ENCODE data around the gene NGB. TPM values are rescaled to one million over a fixed set of nuclear protein-coding genes. Genes with fewer than 3 reads are reported as not detected.

NGB gene
- polyA plus RNA-seq, 1 donor: not detected

DNA sequence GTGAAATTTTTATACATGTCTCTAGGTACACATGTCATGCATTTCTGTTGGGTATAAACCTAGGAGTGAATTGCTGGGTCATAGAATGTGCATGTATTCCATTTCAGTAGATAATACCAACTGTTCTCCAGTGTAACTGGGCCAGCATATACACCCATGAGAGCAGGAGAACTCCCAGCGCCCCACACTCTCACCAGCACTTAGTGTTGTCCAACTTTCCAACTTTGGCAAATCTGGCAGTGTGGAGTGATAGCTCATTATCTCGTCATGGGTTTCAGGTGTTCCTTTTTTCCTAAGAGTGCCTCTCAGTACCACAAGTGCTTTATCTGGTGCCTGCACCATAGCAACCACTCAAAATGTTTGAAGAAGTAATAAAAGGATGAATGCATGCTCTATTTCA is 40.1 kb downstream of the NGB start:
- DNase-seq: no peak

DNA sequence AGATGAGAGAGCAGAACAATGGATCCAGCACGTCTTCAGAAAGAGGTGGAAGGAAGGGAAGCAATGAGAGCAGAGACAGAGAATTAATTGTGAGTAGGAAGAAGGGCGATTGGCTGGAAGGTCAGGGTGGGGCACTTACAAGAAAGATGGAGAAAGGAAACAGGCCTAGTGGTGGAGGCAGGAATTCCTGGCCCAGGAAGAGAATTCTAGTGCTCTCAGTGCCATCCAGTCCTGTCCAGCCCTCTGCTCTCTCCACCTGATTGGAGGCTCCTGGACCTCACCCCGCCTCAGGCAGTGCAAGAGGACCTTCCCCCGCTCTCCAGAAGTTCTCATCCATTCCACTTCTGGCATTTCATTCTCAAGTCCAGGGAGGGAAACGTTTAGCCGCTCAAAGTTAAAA is 43.0 kb downstream of the NGB start:
- no peak for DNase-seq

DNA sequence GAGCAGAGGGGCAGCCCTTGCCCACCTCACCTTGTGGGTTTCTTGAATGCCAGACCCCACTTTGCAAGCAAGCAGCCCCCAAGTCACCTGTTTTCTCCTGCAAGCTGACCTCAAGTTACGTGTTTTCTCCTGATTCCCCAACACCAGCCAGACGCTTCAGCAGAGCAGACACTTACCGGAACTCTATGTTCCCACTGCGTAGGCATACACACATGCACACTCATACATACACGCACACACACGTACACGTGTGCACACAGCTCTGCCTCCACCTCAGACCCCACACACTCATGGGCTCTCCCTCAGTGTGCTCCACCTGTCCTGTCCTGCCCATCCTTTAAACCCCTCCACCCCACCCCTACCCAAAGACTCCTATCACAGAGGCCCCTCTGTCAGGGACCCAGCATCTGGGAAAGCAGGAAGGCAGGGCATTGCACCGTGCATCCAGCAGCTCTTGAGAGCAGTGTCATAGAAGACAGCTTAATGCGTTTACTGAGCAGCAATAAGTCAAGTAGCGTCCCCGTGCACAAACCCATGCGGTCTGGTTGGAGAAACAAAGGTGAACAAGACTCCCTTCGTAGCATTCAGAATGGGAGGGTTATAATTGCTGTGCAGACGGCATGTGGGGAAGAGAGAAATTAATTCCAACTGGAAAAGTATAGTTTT is 45.0 kb downstream of the NGB start:
- no peak for DNase-seq

DNA sequence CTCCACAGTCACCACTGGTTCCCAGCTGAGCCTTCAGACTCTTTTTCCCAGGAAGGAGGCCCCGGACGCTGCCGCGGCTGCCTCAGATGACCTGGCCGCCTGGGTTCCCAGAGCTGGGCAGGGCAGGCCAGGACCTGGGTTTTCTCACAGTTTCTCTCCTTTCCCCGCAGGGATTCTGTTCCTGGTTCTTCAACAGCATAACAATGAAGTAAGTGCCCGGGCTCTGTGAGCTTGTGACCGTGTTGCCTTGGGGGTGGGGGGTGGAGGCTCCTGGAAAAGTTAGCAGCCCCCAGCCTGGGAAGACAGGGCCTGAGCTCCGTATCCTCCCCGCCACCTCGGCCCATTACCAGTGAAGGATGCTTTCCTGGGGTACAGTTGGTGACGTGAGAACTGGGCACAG is 45.8 kb downstream of the NGB start:
- DNase-seq: no peak

DNA sequence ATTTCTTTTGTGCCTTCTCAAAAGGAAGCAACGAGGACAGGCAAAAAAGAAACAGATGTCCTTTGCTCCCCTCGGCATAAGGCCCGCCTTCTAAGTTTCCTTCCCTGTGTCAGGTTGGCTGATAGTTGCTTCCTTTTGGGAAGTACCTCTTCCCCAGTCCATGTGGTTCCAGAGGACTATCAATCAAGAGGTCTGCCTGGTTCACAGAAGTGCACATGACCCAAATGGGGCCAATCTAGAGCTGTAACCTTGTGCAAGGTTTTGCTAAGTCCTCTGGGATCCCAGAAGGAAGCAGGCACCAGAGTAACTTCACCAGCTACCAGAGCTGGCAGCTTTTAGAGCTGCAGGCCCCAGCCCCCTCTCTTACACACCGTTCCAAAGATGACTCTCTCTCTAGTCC is 46.8 kb downstream of the NGB start:
- DNase-seq: no peak

DNA sequence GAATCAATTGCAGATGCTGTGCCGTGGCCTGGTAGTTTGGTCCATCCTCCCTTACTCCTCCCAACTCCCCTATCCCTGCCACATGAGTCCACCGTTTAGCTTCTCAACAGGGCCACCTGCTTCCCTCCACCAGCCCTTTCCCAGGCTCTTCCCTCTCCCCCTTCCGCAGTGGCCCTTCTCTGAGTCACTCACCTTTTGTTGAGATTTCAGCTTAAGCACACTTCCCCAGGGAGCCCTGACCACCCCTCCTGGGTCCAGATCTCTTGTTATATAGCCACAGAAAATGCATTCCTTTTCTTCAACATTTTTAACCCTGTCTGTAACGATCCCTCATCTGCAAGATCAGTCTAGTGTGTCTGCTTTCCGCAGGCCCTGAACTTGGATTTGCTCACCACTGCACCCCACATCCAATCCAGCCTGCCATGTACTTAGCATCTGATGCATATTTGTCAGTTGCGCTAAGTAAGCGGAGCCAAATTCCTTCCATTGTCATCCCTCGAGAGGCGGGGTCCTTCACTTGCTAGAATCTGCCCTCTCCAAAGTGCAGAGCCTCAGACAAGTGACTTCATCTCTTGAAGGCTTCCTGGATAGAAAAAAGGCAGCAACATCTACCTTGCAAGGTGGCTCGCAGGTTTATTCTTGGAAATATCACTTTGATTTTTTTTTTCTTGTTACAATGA is 48.3 kb downstream of the NGB start:
- DNase-seq: no peak

DNA sequence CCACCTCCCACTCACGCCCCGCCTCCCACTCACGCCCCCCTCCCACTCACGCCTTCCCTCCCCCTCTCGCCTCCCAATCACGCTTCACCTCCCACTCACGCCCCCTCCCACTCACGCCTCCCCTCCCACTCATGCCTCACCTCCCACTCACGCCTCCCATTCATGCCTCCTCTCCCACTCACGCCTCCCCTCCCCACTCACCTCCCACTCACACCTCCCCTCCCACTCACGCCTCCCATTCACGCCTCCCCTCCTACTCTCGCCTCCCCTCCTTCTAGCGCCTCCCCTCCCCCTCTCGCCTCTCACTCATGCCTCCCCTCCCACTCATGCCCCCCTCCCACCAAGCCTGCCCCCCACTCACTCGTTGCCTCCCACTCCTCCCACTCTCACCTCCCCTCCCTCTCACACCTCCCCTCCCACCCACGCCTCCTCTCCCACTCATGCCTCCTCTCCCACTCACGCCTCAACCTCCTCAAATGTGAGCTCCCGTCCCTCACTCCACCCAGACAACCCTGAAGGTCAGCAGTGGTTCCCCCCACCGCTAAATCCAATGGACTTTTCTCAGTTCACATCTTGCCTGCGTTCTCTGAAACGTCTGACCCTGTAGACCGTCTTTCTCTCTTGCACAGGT is 49.6 kb downstream of the NGB start:
- no peak for DNase-seq

DNA sequence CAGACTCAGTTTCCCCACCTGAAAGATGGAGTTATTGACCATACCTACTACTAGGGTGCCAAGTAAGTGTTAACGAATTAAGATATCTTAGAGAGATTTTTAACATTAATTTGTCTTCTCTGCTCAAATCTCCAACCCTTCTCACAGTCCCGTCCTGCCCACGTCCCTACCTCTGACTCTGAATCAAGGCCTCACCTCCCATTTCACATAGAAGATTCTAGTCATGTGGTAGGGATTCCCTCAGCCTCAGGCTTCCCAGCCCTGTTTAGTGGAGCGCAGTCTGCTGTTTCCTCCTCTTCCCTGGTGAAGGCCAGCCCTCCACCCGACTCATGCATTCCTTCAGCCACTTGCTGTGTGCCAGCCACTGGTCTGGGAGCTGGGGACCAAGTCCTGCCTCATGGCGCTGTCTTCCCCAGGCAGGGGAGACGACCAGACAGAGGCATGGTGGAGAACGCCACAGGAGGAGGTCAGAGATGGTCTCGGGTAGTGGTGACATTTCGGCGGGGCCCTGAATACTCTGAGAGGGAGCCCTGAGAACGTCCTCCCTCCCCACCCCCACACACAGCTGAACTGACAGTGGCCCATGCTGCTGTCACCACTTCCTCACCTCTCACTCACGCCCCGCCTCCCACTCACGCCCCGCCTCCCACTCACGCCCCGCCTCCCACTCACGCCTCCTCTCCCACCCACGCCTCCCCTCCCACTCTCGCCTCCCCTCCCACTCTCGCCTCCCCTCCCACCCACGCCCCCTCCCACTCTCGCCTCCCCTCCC is 50.6 kb downstream of the NGB start:
- DNase-seq: no peak

DNA sequence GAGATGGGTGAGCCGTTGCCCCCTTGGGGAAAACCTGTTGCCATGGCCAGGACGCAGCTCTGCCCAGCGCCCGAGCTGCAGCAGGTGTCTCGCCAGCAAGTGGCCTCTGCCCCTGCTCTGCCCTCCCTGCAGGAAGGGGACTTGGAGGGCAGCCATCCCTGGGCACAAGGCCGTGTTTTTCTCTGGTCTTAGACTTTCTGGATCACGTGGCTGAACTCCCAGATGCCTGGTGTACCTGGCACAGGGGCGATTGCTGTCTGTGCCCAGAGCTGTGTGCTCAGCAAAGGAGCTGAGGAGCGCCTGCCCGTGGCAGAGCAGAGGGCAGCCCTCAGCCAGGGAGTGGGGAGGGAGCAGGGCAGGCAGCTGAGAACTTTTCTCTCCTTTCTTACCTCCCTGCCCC is 51.4 kb downstream of the NGB start:
- no peak for DNase-seq

DNA sequence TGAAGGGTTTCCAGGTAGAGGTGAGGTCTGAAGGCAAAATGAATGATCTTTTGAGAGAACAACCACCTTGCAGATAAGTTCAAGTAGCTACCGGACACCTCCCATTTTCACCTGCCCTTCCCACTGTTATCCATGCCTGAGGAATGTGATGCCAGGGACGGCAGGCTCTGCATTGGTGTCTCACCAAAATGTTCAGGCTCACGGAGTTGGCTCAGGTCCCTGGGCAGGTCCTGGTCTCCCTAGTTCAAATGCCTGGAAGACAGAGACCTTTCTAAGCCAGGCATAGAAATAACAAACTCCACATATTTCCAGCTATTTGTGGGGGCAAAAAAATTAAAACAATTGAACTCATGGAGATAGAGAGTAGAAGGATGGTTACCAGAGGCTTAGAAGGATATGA is 53.5 kb downstream of the NGB start:
- no peak for DNase-seq

Other genes starting within 250 kb of the NGB start
- 42.3 TPM for gene IRF2BPL, start 242.5 kb downstream of the NGB start, polyA plus RNA-seq (ENCODE audit: insufficient read length)
- 27.9 TPM for gene CIPC, start 172.9 kb downstream of the NGB start, polyA plus RNA-seq (ENCODE audit: insufficient read length)
- gene ZDHHC22, start 129.4 kb downstream of the NGB start, polyA plus RNA-seq (ENCODE audit: insufficient read length): 0.57 TPM
- 2.8 TPM for gene TMEM63C, start 89.4 kb downstream of the NGB start, polyA plus RNA-seq (ENCODE audit: insufficient read length)
- gene POMT2, start 49.7 kb upstream of the NGB start, polyA plus RNA-seq (ENCODE audit: insufficient read length): 59.7 TPM
- gene GSTZ1, start 49.8 kb upstream of the NGB start, polyA plus RNA-seq (ENCODE audit: insufficient read length): 30.7 TPM
- gene TMED8, start 105.9 kb upstream of the NGB start, polyA plus RNA-seq (ENCODE audit: insufficient read length): 28.8 TPM
- gene SAMD15, start 106.2 kb upstream of the NGB start, polyA plus RNA-seq (ENCODE audit: insufficient read length): 12.7 TPM
- gene NOXRED1, start 152.3 kb upstream of the NGB start, polyA plus RNA-seq (ENCODE audit: insufficient read length): 4.0 TPM
- 35.0 TPM for gene VIPAS39, start 186.4 kb upstream of the NGB start, polyA plus RNA-seq (ENCODE audit: insufficient read length)
- 218 TPM for gene AHSA1, start 186.9 kb upstream of the NGB start, polyA plus RNA-seq (ENCODE audit: insufficient read length)
- gene ISM2, start 227.6 kb upstream of the NGB start, polyA plus RNA-seq (ENCODE audit: insufficient read length): 2.5 TPM